HG03280 (cell line): ENCODE measurements around the gene OR2F1.

Experiments used
- ATAC-seq: cut with Tn5 transposase; IDR thresholded peaks from one replicate; pipeline ENCODE4 v1.9.1; 2021; ENCODE audit warnings: mild to moderate bottlenecking, moderate library complexity; ENCODE audit not compliant: unreplicated experiment

The OR2F1 gene

DNA sequence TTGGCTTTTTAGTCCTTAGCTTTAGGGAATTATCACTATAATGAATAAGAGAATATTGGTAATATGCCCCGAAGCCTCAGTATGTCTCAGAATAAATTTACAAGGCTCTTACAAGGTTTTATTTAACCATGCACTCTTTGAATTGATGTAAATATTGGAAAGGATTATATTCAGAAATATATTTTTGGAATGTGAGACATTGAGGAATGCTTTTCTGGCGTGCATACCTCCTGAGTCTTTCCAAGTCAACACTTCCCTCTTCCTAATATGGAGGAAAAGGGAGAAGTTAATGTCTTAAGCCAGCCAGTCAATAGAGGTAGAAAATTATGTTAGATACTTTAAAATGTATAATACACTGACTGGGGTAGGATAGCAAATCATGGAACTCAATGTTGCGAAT lies 1.2 kb upstream of the OR2F1 start:
- ATAC-seq, result no peak

DNA sequence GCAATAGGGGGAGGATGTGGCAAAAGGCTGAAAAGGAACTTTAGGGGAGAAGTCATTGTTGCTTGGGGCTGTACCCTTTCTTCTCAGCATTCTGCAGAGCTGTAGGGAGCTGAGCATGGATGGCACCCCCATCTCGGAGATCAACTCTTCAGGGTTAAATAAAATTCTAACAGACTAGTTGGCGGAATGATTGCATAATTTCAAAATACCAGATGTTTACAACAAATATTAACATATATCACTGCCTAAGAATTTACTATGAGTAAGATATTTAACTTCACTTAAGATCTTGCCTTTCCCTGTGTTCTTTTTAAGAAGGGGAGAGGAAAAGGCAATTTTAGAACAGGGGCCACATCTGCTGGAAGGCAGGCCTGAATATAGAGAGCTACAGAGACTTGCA lies 509 bp upstream of the OR2F1 start:
- ATAC-seq, result no peak

DNA sequence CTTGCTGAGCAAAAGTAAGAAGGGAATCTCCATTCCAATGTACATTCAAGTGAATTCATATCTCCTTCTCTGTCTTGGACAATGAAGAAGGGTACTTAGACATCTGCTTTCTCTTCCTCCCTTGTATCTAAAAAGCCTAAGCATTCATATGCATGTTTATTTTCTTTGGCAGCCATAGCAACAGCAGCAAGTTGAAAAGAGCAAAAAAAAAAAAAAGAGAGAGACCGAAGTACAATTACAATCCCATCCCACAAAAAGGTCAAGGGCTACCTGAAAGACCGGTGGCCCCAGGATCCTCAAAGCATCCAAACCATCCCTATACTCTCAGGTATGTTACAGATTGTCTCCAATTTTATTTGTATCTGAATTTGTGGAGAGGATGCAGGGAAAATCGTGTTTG lies 4.1 kb downstream of the OR2F1 start:
- no peak for ATAC-seq

DNA sequence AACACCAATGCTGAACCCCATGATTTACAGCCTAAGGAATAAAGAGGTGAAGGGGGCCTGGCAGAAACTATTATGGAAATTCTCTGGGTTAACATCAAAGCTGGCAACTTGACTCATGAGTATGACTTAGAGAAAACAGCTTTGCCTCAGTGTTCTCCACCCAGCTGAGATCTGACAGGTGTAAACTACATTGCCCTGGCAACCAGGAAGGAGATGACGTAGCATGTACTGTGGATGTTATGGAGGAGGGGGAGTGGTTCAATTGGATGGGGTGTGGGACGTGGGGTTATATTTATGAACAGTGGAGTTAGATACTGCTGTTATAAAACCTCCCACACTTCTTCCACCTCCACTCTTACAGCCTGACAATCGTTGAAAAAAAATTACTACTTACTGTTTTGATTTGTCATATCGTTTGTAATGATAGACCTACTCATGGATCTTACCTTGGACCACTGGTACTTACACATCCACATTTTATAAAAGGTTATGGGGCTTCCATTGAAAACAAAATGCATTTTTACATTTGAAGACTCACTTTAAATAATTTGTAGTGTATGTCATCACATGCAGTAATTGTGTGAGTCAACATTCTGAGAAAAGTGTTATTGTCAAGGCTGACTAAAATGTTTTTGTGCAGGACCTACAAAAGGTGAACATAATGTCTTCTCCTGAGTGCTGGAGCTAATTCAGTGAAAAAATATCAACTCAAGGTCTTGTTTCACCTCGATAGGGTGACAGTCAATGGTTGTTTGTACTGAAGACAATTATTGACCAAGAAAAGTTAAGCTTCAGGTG lies 6.4 kb downstream of the OR2F1 start:
- no peak for ATAC-seq

DNA sequence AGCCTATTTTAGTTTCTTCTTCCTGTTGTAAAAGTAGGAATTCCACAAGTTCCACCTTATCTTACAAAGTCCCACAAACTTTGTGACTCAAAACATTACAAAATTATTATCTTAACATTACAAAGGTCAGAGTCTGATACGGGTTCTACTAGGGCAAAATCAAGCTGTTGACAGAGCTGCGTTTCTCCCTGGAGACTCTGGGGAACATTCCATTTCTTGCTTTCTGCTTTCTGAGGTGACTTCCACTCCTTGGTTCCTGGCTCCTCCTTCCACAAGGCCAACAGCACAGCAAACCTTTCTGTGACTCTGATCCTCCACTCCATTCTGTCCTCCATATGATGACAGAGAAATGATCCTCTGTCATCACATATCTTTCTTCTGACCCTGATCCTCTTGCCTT lies 10.6 kb downstream of the OR2F1 start:
- no peak for ATAC-seq

DNA sequence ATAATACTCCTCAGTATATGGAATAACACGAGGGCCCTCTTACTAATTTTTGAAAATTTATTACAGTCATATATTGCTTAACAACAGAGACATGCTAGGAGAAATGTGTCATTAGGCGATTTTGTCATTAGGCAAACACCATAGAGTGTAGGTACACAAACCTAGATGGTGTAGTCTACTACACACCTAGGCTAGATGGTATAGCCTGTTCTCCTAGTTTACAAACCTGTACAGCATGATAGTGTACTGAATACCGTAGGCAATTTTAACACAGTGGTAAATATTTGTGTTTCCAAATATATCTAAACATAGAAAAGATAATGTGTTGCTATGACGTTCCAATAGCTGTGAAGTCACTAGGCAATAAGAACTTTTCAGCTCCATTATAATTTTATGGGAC lies 12.8 kb downstream of the OR2F1 start:
- ATAC-seq, result no peak

DNA sequence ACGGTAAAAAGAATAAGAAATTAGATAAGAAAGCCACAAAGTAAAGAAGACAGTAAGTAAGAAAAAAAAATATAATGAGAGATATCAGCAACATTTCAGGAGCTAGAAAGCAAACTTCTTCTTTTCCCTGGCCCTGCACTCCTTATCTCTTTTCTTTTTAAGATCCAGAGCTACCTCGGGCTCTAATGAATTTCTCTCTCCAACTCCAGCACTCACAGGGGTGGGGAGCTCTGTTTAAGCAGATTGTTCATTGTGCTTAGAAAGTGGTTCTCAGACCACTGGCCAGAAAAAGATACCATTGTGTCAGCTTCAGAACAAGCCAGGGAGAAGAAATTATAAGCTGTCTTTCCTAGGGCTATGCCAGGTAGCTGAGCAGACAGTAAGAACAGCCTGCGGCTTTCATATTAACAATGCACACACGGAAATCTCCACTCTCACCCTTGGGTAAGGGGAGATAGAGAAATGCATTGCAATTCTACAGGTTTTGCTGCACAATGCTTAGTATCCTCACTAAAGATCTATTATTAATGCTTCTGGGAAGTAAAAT lies 19.3 kb downstream of the OR2F1 start:
- no peak for ATAC-seq

DNA sequence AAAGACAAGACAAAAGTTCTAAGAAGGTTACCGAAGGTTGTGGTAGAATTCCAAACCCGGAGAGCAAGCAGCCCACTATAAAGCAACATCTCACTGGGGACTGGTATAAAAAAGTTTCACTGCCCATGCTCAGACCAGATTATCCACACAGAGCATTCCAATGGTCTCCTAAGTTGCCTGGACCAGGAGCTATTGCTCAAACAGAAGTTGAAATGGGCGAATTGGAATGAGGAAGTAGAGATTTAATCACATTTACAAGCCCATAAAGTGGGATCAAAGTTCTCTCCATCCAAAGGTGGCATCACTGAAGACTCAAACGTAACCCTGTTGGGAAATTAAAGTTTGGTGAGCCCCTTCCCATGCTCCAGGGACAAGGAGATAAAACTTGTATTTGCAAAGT lies 19.8 kb downstream of the OR2F1 start:
- ATAC-seq, result no peak

DNA sequence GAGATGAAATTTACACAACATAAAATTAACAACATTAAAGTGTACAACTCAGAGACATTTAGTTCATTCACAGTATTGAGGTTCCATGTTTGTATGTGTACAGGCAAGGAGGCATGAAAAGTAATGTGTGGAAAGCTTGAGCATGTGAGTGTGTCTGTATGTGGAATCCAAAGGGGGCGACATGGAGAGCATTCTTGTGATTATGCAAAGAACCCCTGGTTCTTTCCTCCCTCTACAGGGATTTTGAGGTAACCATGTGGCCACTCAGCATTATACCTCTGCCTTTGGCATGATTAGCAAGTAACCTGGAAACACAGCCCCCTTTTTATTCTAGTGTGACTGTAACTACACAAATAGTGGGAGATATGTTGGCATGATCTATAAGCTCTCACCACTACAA lies 21.0 kb downstream of the OR2F1 start:
- no peak for ATAC-seq

DNA sequence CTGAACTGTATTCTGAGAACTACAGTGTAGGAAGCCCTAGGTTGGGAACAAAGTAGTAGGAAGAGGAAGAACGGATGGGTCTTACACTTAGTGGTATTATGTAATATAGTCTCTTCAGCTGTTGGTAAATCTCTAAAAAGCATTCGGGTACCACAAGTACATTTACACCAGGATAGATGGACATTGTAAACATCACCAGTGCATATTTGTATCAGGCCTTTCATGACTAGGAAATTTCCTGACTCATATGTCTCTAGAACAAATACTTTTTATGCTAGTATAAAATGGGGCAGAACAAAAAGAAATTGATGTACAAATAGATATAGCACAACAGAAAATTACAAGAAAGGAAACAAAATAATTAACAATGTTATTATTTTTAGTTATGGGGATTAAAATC lies 23.9 kb downstream of the OR2F1 start:
- ATAC-seq, result no peak

DNA sequence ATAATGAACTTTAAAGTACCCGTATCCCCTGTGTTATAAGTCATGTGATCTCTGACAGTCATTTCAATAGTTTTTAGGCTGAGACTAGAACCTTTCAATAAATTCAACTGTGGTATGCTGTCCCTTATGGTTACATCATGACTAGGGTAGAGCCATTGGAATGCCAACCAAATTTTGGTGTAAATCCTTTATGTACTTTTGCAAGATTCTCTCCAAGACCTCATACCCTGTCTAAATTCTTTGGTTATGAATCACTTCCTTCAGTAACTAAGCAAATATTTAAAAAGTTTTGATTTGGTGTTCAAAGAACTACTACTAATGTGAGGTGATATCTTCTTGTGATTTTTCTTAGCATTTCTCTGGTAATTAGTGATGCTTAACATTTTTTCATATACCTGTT lies 24.7 kb downstream of the OR2F1 start:
- no peak for ATAC-seq

DNA sequence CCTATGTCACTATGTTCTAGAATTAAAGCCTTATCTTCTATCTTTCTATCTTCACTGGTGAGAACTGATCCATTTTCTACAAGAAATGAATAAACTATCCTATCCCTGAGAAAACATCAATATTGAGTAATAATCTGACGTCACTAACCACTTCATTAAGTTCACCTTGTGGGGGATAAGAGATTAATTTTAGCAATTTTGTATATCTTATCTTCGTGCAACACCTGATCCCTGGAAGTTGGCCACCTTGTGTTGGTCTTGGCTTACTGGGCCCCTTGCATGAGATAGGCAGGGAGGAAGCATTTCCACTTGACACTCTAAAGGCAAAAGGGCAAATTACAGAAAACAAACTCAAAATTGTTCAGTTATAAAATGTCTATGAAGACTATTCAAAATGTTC lies 25.4 kb downstream of the OR2F1 start:
- no peak for ATAC-seq

DNA sequence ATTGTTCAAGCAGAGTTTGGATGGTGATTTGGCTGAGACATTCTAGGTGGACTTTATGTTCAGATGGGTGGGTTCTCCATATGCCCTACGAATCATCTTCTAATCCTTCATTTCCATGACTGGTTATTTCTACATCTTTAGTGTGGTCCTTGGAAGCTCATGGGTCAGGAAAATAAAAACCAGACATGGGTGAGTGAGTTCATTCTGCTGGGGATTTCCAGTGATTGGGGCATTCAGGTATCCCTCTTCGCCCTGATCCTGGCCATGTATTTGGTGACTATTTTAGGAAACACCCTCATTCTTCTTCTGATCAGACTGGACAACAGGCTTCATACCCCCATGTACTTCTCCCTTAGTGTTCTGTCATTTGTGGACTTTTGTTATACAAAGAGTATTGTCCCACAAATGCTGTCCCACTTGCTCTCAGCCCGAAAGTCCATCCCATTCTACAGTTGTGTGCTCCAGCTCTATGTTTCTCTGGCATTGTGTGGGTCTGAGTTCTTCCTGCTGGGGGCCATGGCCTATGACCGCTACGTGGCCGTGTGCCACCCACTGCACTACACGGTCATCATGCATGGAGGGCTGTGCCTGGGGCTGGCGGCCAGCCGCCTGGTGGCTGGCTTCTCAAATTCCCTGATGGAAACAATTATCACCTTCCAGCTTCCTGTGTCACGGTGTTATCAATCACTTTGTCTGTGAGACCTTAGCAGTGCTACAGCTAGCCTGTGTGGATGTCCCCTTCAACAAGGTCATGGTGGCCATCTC lies 26.3 kb downstream of the OR2F1 start:
- ATAC-seq, result no peak

DNA sequence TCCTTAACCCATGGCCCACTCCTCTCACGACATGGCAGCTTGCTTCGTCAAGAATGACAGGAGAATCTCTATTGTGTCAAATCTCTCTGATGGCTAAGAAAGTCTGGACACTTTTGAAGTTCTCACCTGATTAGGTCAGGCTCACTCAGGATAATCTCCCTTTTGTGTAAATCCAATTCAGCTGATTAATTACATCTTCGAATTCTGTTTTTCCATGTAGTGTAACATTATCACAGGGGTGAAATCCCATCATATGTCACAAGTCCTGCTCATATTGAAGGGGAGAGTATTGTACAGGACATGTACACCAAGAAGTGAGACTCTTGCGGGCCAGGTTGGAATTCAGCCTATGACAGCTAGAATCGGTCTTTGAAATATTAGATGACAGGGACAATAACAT lies 29.3 kb downstream of the OR2F1 start:
- no peak for ATAC-seq

DNA sequence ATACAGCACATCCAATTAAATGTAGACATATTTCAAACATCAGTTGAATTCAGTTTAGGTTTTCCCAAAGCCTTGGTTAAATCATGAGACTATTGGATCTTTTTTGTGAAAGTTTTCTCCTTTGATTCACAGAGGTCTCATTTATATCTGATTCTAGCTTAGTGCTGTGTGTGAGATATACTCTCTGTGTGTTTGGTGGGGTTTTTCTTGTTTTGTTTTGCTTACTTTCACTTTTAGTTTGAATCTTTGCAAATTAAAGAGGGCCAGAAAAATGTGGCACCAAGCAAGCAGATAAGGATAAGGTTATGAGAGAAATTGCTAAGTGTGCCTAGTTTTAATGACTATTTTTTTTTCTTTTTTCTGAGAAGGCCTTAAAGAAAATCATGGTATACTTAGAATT lies 32.9 kb downstream of the OR2F1 start:
- ATAC-seq, result no peak

DNA sequence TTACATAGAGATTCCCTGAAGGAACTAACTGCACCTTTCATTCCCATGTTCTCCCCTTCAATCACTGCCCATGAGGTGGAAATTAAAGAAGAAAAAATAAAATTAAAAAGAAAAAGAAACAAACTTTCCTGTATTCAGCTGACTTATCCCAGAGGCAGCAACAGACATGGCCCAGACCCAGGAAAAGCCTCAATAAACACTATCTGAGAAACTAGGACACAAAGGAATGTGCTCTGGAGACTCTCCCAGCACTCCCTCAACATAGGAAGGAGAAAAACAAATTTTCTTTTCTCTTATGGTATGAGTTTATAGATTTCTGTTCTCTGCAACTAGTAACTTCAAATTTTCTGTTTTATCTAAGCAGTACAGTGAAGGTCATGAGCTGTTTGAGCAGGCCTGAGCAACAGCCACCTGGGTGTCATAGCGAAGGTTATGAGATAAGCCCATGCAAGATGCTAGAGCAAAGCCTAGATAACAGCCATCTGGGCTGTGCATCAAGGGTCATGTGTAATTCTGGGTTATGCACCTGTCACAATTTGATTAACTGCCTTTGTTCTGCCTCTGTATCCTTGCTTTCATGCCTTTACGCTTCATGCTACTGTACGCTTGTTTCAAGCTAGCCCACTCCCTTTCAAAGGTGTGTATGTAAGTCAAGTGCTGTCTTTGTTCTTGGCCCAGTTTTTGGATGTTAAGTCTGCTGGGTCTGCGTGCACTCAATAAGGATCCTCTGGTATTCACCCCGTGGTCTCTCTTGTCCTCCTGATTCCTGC lies 34.5 kb downstream of the OR2F1 start:
- no peak for ATAC-seq

DNA sequence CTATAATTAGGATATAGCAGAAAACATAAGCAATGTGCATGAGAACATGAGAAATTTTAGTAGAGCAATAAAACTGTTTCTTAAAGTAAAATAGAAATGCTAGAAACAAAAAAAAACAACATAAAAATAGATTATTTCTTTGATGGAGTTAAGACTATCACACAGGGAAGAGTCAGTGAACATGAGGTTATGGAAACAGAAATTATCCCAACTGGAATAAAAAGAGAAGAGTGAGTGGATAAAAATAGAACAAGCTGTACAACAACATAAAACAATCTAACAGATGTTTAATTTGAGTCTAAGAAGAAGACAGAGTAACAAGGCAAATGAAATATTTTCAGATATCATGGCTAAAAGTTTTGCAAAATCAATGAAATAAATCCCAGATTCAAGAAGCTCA lies 38.0 kb downstream of the OR2F1 start:
- ATAC-seq, result no peak

DNA sequence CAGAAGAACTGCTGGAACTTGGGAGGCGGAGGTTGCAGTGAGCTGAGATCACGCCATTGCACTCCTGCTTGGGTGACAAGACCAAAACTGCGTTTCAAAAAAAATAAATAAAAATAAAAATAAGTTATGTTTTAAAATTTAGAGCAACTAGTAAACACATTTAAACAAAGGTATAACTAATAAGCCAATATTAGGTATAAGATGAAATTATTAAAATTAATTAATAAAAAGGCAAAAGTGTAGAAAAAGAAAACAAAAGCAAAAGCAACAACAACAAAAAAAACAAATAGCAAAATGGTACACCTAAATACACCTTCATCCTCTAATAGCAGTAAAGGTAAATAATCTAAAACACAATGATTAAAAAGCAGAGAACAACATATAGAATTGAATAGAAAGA lies 39.3 kb downstream of the OR2F1 start:
- ATAC-seq, result no peak

DNA sequence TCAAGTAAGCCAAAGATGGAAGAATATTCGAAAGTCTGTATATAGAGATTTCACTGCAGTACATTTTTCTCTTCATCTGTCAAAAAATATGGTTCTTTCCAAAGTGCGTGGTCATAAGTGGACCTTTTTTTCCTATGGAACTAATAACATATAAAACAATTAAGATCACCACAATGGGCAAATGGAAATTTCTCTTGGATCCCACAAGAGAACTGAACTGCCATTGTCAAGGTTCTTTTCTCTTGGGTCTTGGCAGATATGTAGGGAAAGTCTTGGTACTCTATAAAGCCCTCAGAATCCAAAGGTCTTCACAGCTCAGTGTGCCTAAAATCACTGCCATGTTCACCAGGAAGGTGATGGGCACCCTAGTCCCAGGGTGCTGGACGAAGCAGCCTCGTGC lies 45.4 kb downstream of the OR2F1 start, which contains the start of gene OR6B1:
OR6B1 (plus strand) TSS at position 301 of the 400 bp plus-strand sequence. CDS start 3,677 bp downstream, outside the sequence.
- no peak for ATAC-seq

DNA sequence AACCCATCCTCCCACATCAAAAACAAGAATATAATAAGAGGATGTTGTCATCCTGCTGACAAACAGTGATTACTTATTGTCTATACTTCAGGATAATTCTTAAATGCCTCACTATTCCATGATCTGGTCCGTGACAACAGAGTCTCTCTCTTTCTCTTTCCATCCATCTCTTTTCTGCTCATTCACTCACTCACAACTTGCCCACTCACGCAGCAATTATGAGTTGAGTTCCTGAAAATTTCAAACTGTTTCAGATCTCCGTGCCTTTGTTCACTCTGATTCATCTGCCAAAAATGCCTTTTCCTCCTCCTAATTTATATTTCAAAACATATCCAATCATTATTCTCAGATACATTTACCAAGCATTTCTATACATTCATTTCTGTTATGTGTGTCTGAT lies 46.9 kb downstream of the OR2F1 start:
- ATAC-seq, result no peak

DNA sequence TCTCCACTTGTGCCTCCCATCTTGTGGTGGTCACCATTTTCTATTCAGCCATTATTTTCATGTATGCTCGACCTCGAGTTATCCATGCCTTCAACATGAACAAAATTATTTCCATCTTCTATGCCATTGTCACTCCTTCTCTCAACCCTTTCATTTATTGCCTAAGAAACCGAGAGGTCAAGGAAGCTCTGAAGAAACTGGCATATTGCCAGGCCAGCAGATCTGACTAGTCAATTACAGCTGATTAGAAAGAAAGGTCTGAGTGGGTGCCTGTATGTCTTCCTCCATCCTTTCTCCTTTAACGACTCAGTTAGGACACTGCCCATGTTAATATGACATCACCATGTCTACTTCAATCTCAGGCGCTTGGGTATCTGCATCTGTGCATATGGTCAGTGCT lies 50.1 kb downstream of the OR2F1 start:
- no peak for ATAC-seq
